ENCODE data around the gene ASTN2. TPM values are rescaled to one million over a fixed set of nuclear protein-coding genes. Genes with fewer than 3 reads are reported as not detected.

ASTN2 gene
- polyA plus RNA-seq, 1 donor from 2014 or later = 6.8 TPM

DNA sequence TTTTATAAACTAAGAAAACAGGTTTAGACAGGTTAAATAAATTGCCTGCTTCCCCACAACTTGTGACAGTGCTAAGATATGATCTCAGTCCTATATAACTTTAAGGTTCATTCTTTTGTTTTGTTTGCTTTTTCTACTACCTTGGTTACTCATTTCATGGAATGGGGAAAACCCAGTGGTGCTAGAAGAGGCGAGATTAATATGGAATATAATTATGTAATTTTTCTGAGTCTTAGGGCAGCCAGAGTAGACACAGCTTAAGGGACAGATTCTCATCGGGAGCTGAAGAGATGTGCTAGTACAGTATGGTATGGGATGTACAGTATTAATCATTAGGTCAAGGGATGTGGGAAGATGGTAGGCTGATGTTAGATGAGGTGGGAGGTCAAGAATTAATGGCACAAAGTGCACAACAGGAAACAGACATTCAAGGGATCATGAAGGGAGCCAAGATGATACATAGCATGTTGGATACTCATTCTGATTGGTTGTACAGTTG lies 721.6 kb downstream of the ASTN2 start:
- Histone ChIP-seq H3K79me2 (replicated peaks; ENCODE audit: insufficient read depth, low read length) (peaks cover 14% of the 10 kb centered on the region), H3K9ac (ENCODE audit: low read length) (no peak overlapping the region), H4K20me1 (ENCODE audit: insufficient read depth) (no peaks in the 10 kb centered on the region)

DNA sequence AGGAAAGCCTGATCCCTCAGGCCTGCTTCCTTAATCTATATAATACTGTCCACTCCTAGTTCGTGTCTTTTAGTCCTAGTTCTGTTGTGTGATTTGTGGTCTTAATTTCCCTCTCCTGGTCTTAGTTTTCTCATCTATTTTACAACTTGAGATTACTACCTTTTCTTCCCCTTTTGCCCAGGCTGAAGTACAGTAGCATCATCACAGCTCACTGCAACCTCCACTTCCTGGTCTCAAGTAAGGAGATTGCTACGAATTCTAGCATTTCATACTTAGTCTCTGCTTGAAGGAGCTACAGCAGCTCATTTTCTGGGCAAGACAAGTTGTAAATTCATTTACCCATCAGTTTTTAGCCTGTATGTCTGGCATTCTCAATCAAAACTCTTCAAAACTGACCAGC lies 722.2 kb downstream of the ASTN2 start:
- H3K9me3 ChIP-seq (ENCODE audit: low read length) = no peaks in the 10 kb centered on the region
- H3K27ac ChIP-seq (ENCODE audit: low read length) = no peak overlapping the region
- no peak overlapping the region for H2AFZ ChIP-seq (ENCODE audit: low read depth, low read length)
- H3K79me2 ChIP-seq (replicated peaks; ENCODE audit: insufficient read depth, low read length) = peaks cover 21% of the 10 kb centered on the region
- no peak overlapping the region for H3K4me3 ChIP-seq (ENCODE audit: low read length)
- H3K27me3 ChIP-seq (ENCODE audit: insufficient read depth, low read depth, low read length) = no peaks in the 10 kb centered on the region
- H4K20me1 ChIP-seq (ENCODE audit: insufficient read depth) = no peaks in the 10 kb centered on the region
- TF ChIP-seq, protein P1, sequence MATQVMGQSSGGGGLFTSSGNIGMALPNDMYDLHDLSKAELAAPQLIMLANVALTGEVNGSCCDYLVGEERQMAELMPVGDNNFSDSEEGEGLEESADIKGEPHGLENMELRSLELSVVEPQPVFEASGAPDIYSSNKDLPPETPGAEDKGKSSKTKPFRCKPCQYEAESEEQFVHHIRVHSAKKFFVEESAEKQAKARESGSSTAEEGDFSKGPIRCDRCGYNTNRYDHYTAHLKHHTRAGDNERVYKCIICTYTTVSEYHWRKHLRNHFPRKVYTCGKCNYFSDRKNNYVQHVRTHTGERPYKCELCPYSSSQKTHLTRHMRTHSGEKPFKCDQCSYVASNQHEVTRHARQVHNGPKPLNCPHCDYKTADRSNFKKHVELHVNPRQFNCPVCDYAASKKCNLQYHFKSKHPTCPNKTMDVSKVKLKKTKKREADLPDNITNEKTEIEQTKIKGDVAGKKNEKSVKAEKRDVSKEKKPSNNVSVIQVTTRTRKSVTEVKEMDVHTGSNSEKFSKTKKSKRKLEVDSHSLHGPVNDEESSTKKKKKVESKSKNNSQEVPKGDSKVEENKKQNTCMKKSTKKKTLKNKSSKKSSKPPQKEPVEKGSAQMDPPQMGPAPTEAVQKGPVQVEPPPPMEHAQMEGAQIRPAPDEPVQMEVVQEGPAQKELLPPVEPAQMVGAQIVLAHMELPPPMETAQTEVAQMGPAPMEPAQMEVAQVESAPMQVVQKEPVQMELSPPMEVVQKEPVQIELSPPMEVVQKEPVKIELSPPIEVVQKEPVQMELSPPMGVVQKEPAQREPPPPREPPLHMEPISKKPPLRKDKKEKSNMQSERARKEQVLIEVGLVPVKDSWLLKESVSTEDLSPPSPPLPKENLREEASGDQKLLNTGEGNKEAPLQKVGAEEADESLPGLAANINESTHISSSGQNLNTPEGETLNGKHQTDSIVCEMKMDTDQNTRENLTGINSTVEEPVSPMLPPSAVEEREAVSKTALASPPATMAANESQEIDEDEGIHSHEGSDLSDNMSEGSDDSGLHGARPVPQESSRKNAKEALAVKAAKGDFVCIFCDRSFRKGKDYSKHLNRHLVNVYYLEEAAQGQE (IDR thresholded peaks at IDR 0.05; ENCODE audit: borderline replicate concordance) = no peak
- TF ChIP-seq MXI1 (conservative IDR thresholded peaks at IDR 0.05; ENCODE audit: poor library complexity, severe bottlenecking) (no peak), EP300 (conservative IDR thresholded peaks at IDR 0.05; ENCODE audit: poor library complexity, severe bottlenecking) (no peak), CTCF (IDR thresholded peaks at IDR 0.05; ENCODE audit: poor library complexity, severe bottlenecking) (no peak), TAF1 (IDR thresholded peaks at IDR 0.05; ENCODE audit: low read depth) (no peak), EZH2 (IDR thresholded peaks at IDR 0.05; ENCODE audit: borderline replicate concordance, insufficient read depth, low read length, poor library complexity, severe bottlenecking) (no peak), RAD21 (conservative IDR thresholded peaks at IDR 0.05) (no peak), POLR2AphosphoS5 (IDR thresholded peaks at IDR 0.05) (no peak), SMC3 (conservative IDR thresholded peaks at IDR 0.05; ENCODE audit: poor library complexity) (no peak)
- H3F3A ChIP-seq (ENCODE audit: insufficient read depth, low read length, poor library complexity, severe bottlenecking) = no peaks in the 10 kb centered on the region
- no peaks in the 10 kb centered on the region for H3K9me2 ChIP-seq (ENCODE audit: insufficient read depth, low read length)
- H3K36me3 ChIP-seq (ENCODE audit: insufficient read depth, low read length) = no peaks in the 10 kb centered on the region
- no peak overlapping the region for H3K9ac ChIP-seq (ENCODE audit: low read length)
- H3K4me2 ChIP-seq (ENCODE audit: low read length) = no peak overlapping the region

More for the DNA sequence above, 721.6 kb downstream of the ASTN2 start:
- Histone ChIP-seq H3K4me2 (ENCODE audit: low read length) (no peak overlapping the region), H3K27ac (ENCODE audit: low read length) (no peak overlapping the region), H3K9me3 (ENCODE audit: low read length) (no peaks in the 10 kb centered on the region), H3K9me2 (ENCODE audit: insufficient read depth, low read length) (no peaks in the 10 kb centered on the region), H2AFZ (ENCODE audit: low read depth, low read length) (no peak overlapping the region), H3K27me3 (ENCODE audit: insufficient read depth, low read depth, low read length) (no peaks in the 10 kb centered on the region), H3K4me3 (ENCODE audit: low read length) (no peak overlapping the region), H3F3A (ENCODE audit: insufficient read depth, low read length, poor library complexity, severe bottlenecking) (no peaks in the 10 kb centered on the region), H3K36me3 (ENCODE audit: insufficient read depth, low read length) (no peaks in the 10 kb centered on the region)
- no peak for TF ChIP-seq RAD21 (conservative IDR thresholded peaks at IDR 0.05)
- no peak for TF ChIP-seq EP300 (conservative IDR thresholded peaks at IDR 0.05; ENCODE audit: poor library complexity, severe bottlenecking)
- no peak for TF ChIP-seq EZH2 (IDR thresholded peaks at IDR 0.05; ENCODE audit: borderline replicate concordance, insufficient read depth, low read length, poor library complexity, severe bottlenecking)
- TF ChIP-seq, protein P1 (IDR thresholded peaks at IDR 0.05; ENCODE audit: borderline replicate concordance) = no peak
- TF ChIP-seq POLR2AphosphoS5 (IDR thresholded peaks at IDR 0.05) = no peak
- TF ChIP-seq TAF1 (IDR thresholded peaks at IDR 0.05; ENCODE audit: low read depth) = no peak
- TF ChIP-seq SMC3 (conservative IDR thresholded peaks at IDR 0.05; ENCODE audit: poor library complexity) = no peak
- TF ChIP-seq MXI1 (conservative IDR thresholded peaks at IDR 0.05; ENCODE audit: poor library complexity, severe bottlenecking) = no peak
- TF ChIP-seq CTCF (IDR thresholded peaks at IDR 0.05; ENCODE audit: poor library complexity, severe bottlenecking) = no peak
